GM21576 (cell line): ENCODE data around the gene TIMM44.
A peak's percentile ranks its signal among the peaks of the same experiment; 100 is the strongest.
"Not testable (repeated sequence)": the region's sequence is repeated elsewhere in the genome, so short reads cannot be mapped to it uniquely, and the experiment has no call there.

ENCODE experiments used
- ATAC-seq: cut with Tn5 transposase; IDR thresholded peaks from one replicate; pipeline ENCODE4 v1.9.1; 2021; ENCODE audit warnings: mild to moderate bottlenecking, moderate library complexity; ENCODE audit not compliant: unreplicated experiment

TIMM44 gene

DNA sequence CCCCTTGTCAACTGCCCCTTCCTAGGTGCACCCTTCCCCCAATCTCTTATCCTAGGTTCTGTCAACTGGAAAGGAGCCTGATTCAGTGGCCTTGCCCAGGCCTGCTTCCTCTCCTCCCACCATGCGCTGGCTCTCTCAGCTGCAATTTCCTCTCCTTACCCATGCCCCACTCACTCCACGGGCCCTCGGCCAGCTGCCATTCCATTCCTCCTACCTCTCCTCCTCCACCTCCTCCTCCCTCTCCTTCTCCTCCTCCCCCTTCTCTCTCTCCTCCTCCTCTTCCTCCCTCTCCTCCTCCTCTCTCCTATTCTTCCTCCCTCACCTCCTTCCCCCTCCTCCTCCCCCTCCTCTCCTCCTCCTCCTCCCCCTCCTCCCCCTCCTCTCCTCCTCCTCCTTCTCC is 9.6 kb upstream of the TIMM44 start:
- no peak for ATAC-seq

DNA sequence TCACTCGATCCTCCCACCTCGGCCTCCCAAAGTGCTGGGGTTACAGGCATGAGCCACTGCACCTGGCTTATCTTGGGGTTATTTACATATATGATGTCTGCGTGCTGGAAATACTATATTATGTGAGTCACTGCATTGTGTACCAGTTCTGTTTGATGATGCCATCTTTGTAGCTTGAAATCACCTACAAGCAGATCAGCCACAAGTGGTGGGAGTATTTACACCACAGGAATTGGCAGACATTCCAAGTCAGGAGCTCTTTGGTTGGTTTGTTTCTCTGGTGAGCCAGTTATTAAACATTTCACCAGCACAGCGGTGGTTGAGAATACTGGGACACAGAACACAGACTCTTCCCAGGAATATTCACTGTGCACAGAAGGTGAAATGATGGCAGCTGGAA is 4.5 kb upstream of the TIMM44 start:
- no peak for ATAC-seq

DNA sequence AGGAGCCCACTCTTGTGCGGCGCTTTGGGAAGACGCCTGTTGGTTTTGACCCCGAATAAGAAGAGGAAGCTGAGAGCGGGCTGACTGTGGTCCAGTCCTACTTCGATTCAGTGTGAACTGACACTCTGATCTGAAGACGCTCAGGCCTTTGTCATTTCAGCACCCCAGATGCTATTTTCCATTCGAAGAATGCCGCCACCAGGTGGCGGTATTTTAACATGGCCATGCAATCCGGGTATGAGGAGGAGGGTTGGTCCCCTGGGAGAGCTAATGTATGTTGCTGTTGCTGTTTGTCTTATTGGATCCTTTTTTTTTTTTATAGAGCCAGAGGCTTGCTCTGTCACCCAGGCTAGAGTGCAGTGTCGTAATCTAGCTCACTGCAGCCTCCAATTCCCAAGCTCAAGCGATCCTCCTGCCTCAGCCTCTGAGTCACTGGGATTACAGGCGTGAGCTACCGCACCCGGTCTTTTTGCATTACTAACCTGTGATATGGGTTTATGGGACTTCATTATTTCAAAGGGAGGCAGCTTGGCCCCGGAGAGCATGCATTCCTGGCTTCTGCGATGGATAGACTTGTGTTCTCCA is 803 bp upstream of the TIMM44 start:
- ATAC-seq = peak; percentile 27

DNA sequence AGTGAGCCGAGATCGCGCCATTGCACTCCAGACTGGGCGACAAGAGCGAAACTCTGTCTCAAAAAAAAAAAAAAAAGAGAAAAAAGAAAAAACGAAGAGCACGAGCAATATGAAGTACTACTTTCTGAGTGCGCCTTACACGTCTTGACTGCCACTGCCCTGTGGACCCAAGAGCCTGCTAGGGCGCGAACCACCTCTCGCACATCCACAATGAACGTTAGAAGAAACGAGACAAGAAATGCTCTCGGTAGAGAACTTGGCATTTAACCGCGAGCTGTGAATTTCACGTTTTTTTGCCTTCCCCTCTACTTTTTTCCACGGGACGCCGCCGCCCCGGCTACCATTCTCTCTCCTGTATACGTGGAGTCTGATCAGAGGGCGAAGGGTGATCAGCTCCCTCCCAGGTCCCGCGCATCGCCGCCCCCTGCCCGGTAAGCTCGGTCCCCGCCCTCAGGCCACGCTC is 454 bp downstream of the TIMM44 start:
- ATAC-seq = no peak

DNA sequence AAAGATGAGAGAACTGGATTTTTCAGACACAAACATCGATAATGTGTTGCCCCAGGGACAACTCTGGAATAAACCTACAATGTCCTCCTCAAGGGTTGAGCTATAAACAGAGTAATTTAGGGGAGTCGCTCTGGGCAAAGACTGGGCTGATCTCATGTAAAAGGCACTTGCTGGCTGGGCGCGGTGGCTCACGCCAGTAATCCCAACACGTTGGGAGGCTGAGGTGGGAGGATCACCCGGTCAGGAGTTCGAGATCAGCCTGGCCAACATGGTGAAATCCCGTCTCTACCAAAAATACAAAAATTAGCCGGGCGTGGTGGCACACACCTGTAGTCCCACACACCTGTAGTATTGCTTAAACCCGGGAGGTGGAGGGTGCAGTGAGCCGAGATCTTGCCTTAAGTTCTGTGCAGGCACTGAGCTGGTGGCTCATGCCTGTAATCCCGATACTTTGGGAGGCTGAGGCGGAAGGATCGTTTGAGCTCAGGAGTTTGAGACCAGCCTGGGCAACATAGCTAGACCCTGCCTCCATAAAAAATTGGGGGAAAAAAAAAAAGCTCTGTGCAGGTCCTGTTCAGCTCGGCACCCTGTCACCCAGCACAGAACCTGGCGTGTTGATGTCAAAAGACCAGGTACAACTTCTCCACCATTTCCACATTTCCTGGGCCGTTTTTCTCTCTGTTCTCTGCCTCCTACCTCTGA is 1.4 kb downstream of the TIMM44 start:
- ATAC-seq = no peak

DNA sequence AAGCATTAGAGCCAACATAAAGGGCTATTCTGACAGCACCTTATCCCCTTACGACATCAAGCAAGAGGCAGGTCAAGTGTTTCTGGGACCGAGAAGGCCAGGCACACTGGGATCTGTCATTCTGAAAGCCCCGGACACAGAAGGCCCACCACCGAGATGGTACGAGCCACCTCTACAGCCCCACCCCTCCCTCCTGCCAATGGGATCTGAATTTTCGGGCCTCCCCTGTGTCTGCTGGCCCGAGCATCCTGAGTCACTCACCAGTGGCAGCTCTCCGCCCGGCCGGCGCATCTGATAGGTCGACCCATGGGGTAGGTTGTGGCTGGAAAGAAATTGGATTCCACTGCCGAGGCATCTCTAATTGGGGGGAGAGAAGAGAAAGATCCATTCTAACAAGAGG is 2.6 kb downstream of the TIMM44 start:
- no peak for ATAC-seq

DNA sequence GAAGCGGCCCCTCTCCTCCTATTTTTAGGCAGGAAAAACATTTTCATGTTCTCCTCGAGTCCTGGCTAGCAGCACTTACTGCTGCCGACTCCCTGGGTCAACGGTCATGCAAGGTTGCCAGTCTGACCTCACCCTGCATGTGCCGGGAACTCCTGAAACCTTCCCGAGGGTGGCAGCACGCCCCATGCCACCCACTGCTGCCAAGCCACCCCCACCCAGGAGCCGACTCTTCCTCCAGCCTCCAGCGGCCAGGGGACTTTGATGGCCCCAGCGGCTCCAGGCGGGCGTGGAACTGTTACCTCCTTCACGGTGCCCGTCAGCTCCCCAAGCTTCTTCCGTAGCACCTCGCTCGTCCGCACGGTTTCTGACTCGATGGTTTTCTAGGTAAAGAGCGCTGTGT is 8.7 kb downstream of the TIMM44 start:
- ATAC-seq = no peak

DNA sequence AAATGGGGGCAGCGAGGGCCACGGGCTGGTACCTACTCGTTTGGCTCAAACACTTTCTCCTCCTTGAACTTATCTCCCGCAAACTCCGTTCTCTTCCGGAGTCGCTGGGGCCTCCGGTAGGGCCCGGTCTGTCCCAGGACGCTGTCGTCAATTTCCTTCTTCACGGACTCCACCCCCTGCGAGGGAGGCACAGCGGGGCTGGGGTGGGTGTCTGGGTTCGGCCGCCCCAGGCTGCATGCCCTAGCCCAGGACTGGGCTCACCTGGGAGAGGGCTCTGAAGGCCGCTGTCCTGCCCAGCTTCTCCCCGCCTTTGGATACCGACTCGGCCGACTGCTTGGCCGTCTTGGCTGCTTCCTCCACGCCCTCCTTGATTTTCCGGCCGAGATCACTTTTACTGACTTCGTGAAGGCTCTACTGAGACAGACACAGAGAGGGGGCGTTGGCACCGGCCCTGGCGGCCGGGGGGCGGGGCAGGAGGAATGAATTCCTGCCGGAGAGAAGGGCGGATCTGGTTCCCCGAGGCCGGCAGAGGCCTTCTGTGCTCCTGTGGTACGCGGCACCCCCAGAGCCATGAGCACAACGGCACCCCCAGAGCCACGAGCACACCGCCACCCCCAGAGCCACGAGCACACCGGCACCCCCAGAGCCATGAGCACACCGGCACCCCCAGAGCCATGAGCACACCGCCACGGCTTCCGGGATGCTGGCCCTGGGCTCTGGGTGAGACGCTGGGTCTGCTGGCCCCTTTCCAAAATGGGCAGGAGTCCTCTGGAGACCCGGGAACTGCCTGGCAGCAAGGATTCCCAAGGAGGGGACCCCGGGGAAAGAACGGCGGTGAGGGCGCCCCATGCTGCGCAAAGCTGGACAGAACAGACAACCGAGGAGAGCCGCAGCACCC is 9.4 kb downstream of the TIMM44 start:
- ATAC-seq = no peak

DNA sequence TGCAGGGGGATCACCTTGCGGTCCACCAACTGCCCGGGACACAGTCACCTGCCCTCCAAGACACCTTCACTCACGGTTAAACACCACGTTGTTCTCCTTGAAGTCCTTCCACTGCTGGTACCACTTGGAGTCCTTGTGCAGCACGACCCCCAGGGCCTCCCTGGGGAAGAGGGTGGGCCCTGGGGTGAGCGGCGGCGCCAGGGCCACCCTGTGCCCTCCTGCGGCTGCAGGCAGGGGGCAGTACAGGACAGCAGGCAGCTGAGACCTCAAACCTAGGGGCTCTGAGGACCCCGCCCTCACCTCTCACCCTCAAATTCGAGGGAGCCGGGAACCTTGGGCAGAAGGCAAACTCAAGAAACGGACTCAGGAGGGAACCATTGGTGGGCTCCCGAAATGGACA is 10.1 kb downstream of the TIMM44 start:
- no peak for ATAC-seq

DNA sequence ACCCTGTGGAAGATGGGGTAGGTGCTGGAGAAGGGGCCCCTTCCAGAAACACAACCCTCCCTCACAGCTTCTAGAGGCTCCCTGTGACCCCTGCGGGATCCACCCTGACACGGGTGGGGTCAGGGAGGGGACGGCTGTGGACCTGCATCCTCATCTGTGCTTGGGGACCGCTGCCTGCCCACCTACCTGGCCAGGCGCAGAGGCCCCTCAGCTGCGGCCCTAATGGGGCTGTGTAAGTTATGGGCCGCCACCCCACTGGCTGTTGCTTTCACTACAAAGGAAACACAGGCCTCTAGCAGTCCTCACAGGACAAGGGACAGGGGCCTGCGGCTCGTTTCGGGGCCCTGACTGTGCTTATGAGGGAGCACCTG is 10.6 kb downstream of the TIMM44 start:
- no peak for ATAC-seq

DNA sequence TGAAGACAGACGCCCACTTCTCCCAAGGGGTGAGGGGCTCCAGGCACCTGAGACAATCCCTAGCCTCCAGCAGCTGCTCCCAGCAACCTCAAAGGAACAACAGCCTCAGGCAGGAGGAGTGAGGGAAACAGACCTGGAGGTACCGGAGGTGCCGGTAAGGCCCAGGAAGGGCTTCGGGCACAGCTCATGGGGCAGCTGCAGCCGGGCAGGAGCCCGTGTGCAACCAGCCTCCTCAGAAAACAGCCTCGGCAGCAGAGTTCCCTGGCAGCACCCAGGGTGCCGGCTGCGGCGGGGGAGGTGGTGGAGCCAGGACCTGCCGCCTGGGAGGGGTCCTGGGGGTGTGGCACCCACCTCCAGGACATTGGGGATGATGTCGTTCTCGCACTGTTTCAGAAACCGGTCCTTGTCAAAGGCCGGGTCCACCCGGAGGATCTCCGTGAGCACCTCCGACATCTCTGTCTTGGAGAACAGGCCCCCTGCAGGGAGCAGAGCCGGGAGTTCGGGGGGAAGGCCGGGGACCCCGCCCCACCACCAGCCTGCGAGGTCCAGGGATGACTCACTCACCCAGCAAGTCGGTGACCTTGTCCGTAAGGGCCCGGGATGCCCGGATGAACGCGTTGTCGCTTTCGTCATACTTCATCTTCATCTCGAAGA is 11.1 kb downstream of the TIMM44 start:
- ATAC-seq = no peak

DNA sequence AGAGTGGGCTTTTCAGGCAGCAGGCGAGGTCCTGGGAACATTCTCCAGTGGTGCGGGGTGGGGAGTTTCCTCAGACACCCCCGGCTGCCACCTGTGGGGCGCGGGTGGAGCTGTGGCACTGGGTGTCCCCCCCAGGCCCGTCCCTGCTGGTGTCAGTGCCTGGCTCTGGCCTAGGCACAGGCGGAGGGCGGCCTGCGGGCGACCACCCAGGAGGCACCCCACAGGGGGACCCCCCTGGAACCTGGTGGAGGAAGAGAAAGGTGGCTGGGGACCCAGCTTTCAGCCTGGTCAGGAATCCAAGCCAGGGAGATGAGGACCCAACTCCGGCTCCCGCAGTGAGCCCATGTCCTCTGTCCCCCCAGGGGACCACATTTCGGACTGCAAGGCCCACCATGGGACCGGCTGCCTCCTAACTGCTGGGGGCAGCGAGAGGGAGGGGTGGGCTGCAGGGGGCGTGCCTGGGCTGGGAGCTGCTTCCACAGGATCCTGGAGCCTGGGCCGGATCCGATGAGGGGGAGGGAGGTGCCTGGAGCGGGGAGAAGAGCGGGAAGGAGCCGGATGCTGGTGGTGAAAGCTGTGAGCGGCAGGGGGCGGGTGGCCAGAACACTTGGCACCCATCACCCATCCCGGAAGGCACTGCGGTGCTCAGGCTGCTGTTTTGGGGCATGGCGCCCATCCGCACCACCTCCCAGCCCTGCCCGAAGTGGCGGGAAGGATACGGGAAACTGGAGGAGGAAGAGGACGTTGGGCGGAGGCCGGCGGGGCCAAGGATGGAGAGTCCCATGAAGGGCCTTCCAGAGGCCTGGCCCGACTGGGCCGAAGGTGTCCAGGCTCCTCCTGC is 12.0 kb downstream of the TIMM44 start:
- no peak for ATAC-seq

DNA sequence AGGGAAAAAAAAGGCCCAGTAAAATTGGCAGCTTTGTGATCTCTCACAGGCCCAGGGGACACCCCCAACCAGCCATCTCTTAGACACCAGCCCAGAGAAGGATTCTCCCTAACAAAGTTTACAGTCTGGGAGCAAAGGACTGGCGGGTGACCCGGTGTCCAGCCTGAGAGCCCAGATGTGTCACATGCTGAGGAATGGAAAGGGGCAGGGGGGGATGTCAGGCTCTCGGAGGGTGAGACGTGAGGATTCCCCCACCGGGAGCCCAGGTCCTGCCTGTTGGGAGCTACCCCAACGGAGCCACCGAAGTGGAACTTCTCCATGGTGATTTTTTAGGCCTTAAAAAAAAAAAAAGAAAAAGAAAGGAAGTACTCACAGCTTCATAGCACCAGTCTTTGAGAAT is 12.7 kb downstream of the TIMM44 start:
- ATAC-seq = no peak

DNA sequence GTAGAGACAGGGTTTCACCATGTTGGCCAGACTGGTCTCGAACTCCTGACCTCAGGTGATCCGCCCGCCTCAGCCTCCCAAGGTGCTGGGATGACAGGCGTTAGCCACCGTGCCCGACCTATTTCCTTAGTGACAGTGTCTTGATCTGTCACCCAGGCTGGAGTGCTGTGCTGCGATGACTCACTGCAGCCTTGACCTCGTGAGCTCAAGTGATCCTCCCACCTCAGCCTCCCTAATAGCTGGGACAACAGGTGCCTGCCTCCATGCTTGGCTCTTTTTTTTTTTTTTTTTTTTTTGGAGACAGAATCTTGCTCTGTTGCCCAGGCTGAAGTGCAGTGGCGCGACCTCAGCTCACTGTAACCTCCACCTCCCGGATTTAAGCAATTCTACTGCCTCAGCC is 13.4 kb downstream of the TIMM44 start:
- ATAC-seq = not testable (repeated sequence)

DNA sequence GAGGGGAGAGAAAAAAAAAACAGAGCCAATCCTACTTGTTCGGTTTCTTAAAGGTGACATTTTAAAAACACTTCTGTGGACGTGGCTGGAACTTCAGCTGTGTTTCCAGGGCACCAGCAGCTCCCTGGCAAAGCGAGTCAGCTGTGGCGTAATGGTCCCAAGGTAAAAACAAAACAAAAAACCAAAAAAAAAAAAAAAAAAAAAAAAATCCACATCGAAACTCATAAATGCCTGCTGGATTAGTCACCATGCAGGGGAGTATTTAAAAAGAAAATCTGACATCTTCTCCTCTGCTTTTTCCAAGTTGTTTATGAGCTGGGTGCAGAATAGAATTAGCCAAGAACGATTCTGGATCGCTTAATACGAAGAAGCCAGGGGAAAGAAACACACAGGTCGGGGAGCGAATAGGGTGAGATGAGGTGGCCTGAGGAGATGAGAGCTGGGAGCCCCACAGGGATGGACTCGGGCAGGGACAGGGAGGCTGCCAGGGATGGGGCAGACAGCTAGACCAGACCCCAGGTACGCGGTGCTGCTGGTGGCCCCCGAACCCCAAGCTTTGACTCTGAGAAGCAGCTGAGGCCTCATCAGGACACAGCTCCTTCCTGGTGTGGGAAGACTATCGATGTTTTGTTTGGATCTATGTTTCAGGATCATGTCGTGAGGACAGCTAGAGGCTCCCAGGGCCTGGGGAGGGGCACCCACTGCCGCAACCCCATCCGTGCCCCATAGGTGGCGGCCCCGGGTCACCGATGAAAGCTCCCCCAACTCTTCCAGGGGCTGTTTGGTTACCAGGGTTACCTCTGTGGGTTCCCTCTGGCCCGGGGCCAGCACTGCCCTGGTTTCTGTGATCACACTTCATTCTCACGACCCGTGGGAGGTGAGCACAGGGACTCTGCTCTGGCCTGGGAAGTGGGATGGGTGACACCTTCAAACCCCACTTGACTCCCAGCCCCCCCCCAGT is 14.4 kb downstream of the TIMM44 start:
- ATAC-seq = no peak

DNA sequence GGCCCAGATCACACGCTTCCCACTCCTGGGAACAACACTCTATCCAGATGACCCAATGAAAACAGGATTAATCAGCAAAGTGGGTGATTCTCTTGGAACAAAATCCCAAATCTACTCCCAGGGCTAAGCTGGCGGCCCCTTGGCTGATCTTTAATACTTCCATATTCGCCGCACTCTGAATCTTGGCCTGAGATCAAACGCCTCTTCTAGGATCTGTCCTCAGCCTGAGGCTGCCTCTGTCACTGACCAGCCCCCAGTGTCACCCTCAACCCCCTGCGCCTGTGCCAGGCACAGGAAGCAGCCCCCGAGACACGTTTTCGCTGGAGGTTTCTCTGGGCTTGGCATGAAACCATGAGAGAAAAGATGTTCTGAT is 15.1 kb downstream of the TIMM44 start:
- no peak for ATAC-seq

DNA sequence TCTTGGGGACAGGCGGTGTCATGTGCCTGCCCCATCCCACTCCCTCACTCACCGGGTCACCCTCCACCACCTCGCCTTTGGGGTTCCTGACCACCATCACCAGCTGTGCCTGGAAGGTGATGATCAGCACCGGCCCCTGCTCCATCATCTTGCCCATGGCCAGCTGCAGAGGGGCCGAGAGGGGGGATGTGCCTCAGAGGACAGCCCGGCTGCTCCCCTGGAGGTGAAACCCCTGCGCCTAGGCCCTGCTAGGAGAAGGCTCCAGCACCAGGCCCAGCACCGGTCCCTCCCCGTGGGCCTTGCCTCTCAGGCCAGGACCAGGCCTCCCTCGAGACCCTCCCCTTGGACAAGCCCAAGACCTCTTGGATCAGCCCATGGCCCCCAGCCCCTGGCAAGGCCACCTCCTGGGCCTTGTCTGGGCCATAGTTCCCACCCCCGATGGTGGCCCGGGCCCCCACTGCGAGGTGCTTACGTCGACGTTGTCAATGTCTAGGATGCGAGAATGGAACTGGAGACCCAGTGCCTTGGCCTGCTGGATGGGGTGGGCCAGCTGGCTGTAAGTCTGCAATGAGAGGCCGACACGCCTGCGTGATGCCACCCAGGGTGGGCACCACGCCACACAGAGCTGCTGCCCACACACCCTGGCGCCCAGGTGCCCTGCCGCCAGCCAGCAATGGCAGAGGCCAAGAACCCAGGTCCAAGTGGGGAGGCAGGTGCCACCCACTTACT is 15.7 kb downstream of the TIMM44 start:
- no peak for ATAC-seq

DNA sequence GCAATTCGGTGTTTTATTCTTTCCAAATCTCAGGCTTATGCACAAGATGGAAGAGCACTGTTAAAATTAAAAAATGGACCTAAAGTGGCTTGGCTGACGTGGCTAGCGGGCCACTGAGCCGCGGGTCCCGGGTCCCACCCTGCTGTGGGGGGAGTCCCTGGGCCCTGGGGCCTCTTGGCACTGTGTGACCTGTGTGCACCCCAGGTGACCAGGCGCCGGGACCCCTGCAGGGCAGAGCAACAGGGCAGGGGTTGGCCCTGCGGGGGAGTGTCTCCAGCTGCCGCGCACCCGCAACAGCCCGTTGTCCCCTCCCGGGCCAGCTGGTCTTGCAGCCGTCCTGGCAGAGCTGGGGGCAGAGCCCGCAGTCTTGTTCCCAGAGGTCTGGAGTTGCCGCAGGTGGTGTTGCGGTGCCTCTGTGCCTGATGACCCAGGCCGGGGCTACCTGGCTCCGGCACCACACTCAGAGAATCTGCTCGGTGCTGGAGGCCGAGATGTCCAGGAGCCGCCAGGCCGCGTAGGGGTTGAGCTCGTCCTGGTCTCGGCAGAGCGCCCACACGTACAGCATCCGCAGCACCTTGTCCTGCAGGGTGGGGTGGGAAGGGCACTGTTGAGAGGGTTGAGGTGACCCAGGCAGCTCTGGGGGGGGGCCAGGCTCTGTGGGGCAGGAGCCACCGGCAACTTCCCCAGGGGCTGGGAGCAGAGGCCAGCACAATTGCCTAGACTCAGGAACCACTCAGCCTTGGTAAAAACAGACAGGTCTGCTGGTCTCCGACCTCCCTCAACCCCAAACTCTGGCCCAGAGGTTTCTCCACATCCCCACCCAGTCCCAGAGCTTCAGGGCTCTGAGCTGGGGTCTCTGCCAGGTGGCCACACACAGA is 16.5 kb downstream of the TIMM44 start:
- ATAC-seq = no peak
